ENCODE data around the gene ACOXL.

The ACOXL gene

DNA sequence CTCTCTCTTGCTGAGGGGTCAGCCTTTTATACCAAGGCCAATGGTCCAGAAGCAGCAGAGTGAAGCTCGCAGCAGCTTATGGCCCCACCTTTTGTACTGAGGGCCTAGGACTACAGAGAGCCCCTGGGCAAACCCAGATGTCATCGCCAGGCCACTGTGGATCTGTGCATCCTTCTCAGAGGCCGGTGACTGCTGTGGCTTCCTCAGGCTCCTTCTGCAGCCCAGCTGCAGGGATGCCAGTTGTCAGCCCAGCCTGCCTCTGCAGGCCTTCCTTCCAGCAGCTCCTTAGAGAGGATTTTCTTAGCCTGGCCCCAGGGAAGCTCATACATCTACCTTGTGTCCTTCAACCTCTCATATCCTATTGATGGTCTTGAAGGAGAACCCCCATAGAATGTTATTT is 6.5 kb upstream of the ACOXL start:
- no peak for DNase-seq (ENCODE audit: low read depth)
- TF ChIP-seq, protein P1, sequence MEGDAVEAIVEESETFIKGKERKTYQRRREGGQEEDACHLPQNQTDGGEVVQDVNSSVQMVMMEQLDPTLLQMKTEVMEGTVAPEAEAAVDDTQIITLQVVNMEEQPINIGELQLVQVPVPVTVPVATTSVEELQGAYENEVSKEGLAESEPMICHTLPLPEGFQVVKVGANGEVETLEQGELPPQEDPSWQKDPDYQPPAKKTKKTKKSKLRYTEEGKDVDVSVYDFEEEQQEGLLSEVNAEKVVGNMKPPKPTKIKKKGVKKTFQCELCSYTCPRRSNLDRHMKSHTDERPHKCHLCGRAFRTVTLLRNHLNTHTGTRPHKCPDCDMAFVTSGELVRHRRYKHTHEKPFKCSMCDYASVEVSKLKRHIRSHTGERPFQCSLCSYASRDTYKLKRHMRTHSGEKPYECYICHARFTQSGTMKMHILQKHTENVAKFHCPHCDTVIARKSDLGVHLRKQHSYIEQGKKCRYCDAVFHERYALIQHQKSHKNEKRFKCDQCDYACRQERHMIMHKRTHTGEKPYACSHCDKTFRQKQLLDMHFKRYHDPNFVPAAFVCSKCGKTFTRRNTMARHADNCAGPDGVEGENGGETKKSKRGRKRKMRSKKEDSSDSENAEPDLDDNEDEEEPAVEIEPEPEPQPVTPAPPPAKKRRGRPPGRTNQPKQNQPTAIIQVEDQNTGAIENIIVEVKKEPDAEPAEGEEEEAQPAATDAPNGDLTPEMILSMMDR (IDR thresholded peaks at IDR 0.05; ENCODE audit: control insufficient read depth, extremely low read depth, insufficient read depth) = no peak
- no peak overlapping the region for H3K4me3 ChIP-seq (ENCODE audit: low read depth, low read length)

GRCh38 chr2:110726285-110726684 is 6.1 kb upstream of the ACOXL start:
- DNase-seq (ENCODE audit: low read depth) = no peak
- H3K4me3 ChIP-seq (ENCODE audit: low read depth, low read length) = no peak overlapping the region
- TF ChIP-seq, protein P1 (IDR thresholded peaks at IDR 0.05; ENCODE audit: control insufficient read depth, extremely low read depth, insufficient read depth) = no peak

- TF ChIP-seq, protein P1 (IDR thresholded peaks at IDR 0.05; ENCODE audit: control insufficient read depth, extremely low read depth, insufficient read depth) = no peak
- DNase-seq (ENCODE audit: low read depth) = no peak
- no peak overlapping the region for H3K4me3 ChIP-seq (ENCODE audit: low read depth, low read length)
Observed at GRCh38 chr2:110727923-110728322, 4.5 kb upstream of the ACOXL start.

GRCh38 chr2:110729106-110729505 is 3.3 kb upstream of the ACOXL start:
- H3K4me3 ChIP-seq (ENCODE audit: low read depth, low read length) = no peak overlapping the region
- TF ChIP-seq, protein P1 (IDR thresholded peaks at IDR 0.05; ENCODE audit: control insufficient read depth, extremely low read depth, insufficient read depth) = no peak
- no peak for DNase-seq (ENCODE audit: low read depth)

DNA sequence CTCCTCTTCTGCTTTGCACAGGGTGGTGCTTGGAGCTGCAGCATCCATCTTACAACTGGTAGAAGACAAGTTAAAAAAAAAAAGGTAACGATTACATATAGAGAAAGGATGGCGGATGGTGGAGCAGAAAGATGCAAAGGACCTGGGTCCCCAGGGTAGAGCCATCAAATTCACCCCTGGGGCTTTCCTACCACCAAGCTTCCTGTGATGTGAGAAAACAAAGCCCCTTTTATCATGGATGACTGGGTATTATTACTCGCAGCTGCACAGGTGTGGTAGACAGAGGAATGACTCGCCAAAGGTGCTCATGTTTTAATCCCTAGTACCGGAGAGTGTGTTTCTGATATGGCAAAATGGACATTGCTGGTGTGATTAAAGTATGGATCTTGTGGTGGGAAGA is 1.3 kb upstream of the ACOXL start:
- TF ChIP-seq, protein P1 (IDR thresholded peaks at IDR 0.05; ENCODE audit: control insufficient read depth, extremely low read depth, insufficient read depth) = no peak
- DNase-seq (ENCODE audit: low read depth) = no peak
- H3K4me3 ChIP-seq (ENCODE audit: low read depth, low read length) = no peak overlapping the region

- no peak for DNase-seq (ENCODE audit: low read depth)
- TF ChIP-seq, protein P1 (IDR thresholded peaks at IDR 0.05; ENCODE audit: control insufficient read depth, extremely low read depth, insufficient read depth) = no peak
Observed at GRCh38 chr2:110735366-110735765, 3.0 kb downstream of the ACOXL start.

GRCh38 chr2:110737783-110738182 is 5.4 kb downstream of the ACOXL start:
- TF ChIP-seq, protein P1 (IDR thresholded peaks at IDR 0.05; ENCODE audit: control insufficient read depth, extremely low read depth, insufficient read depth) = no peak

More at GRCh38 chr2:110735366-110735765, 3.0 kb downstream of the ACOXL start:
- H3K4me3 ChIP-seq (ENCODE audit: low read depth, low read length) = no peak overlapping the region

More at GRCh38 chr2:110737783-110738182, 5.4 kb downstream of the ACOXL start:
- no peak for DNase-seq (ENCODE audit: low read depth)
- no peak overlapping the region for H3K4me3 ChIP-seq (ENCODE audit: low read depth, low read length)

Data from LNCaP clone FGC (cell line).